Keratinocyte (primary cell): ENCODE measurements around the gene PRDM4.

ENCODE experiments used
- CTCF ChIP-seq, 3 experiments: IDR thresholded peaks in 1 of 3; conservative IDR thresholded peaks in 1 of 3; optimal IDR thresholded peaks in 1 of 3; 2 replicates in 2 of 3; 3 replicates in 1 of 3; pipeline versions ENCODE3 to v1.5.1; 2011; ENCODE audit warnings: low read length in 3 of 3, mild to moderate bottlenecking in 3 of 3, moderate library complexity in 2 of 3, control low read depth in 1 of 3, inconsistent platforms in 1 of 3; ENCODE audit not compliant: insufficient read depth in 2 of 3; ENCODE audit errors: extremely low read depth in 1 of 3
- EZH2 ChIP-seq: IDR thresholded peaks from one replicate; pipeline ENCODE4 v1.6.1; 2012; ENCODE audit warnings: inconsistent platforms, mild to moderate bottlenecking, low read length, moderate library complexity

- no peak for TF ChIP-seq CTCF (optimal IDR thresholded peaks at IDR 0.05 in 1 of 3, IDR thresholded peaks at IDR 0.05 in 1 of 3, conservative IDR thresholded peaks at IDR 0.05 in 1 of 3; ENCODE audit: extremely low read depth in 1 of 3, insufficient read depth in 2 of 3, low read length in 3 of 3)
- TF ChIP-seq EZH2: no peak
Measured at GRCh38 chr12:107764626-107765025, 3.7 kb upstream of the PRDM4 start.
